ENCODE measurements around the gene SH2D5.

Gene SH2D5

GRCh38 chr1:20711285-20712214 is 21.0 kb downstream of the SH2D5 start:
- no peak for DNase-seq

GRCh38 chr1:20710469-20711284 is 21.8 kb downstream of the SH2D5 start:
- no peak for DNase-seq

GRCh38 chr1:20709868-20710267 is 22.6 kb downstream of the SH2D5 start:
- no peak for DNase-seq

- DNase-seq, result no peak
Observed at GRCh38 chr1:20708891-20709290, 23.6 kb downstream of the SH2D5 start.

GRCh38 chr1:20708057-20708456 is 24.4 kb downstream of the SH2D5 start:
- DNase-seq, result no peak

GRCh38 chr1:20706841-20707240 is 25.7 kb downstream of the SH2D5 start:
- no peak for DNase-seq

- DNase-seq, result no peak
Observed at GRCh38 chr1:20705203-20705755, 27.2 kb downstream of the SH2D5 start.

GRCh38 chr1:20704390-20705202 is 27.9 kb downstream of the SH2D5 start:
- DNase-seq, result no peak

- DNase-seq, result no peak
Observed at GRCh38 chr1:20703124-20703756, 29.3 kb downstream of the SH2D5 start.

- no peak for DNase-seq
Observed at GRCh38 chr1:20702416-20702815, 30.1 kb downstream of the SH2D5 start.

- no peak for DNase-seq
Observed at GRCh38 chr1:20701847-20702246, 30.7 kb downstream of the SH2D5 start.

GRCh38 chr1:20701446-20701845 is 31.1 kb downstream of the SH2D5 start:
- no peak for DNase-seq

GRCh38 chr1:20700636-20701215 is 31.8 kb downstream of the SH2D5 start:
- no peak for DNase-seq

GRCh38 chr1:20699558-20699957 is 32.9 kb downstream of the SH2D5 start:
- DNase-seq, result no peak

GRCh38 chr1:20698195-20698910 is 34.1 kb downstream of the SH2D5 start:
- no peak for DNase-seq

GRCh38 chr1:20697563-20697962 is 34.9 kb downstream of the SH2D5 start:
- DNase-seq, result no peak

GRCh38 chr1:20696397-20697333 is 35.8 kb downstream of the SH2D5 start:
- DNase-seq, result peak; percentile 66

GRCh38 chr1:20695515-20695914 is 37.0 kb downstream of the SH2D5 start:
- DNase-seq, result no peak

- DNase-seq, result no peak
Observed at GRCh38 chr1:20693623-20694022, 38.9 kb downstream of the SH2D5 start.

GRCh38 chr1:20691872-20692271 is 40.6 kb downstream of the SH2D5 start:
- no peak for DNase-seq

All from stimulated activated naive CD4-positive, alpha-beta T cell treated with Interleukin-2 at 50 U/mL for 16 hours (primary cell).